ENCODE data around the gene ADRA2A. TPM values are rescaled to one million over a fixed set of nuclear protein-coding genes. Genes with fewer than 3 reads are reported as not detected.

ADRA2A gene
- total and polyA plus RNA-seq, 2 experiments from 2014 or later: 18.9 to 74.8 TPM

- no peak overlapping the region for H2AFZ ChIP-seq
- no peaks in the 10 kb centered on the region for H3K36me3 ChIP-seq (ENCODE audit: low read depth)
- H3K27ac ChIP-seq: no peak overlapping the region
- 68 to 78% methylated on average over 1 of the region's 1 CpG for WGBS, 2 experiments (ENCODE audit: low coverage in 1 of 2, low lambda C conversion rate in 2 of 2, missing lambda C conversion rate in 2 of 2)
- H3K9ac ChIP-seq: no peak overlapping the region
- H3K27me3 ChIP-seq (replicated peaks; ENCODE audit: insufficient read depth): no peaks in the 10 kb centered on the region
- no peak for DNase-seq
- in situ Hi-C loops (cut with MboI): no loop called here
- no peak overlapping the region for H3K4me3 ChIP-seq
- H3K9me3 ChIP-seq (ENCODE audit: low read depth): no peaks in the 10 kb centered on the region
- TF ChIP-seq EZH2phosphoT487 (IDR thresholded peaks at IDR 0.05; ENCODE audit: insufficient read depth, low read depth): no peak
- no peak for TF ChIP-seq EZH2 (IDR thresholded peaks at IDR 0.05; ENCODE audit: insufficient read depth, poor library complexity, severe bottlenecking)
- no peaks in the 10 kb centered on the region for H3F3A ChIP-seq (ENCODE audit: insufficient read depth)
- no peaks in the 10 kb centered on the region for H4K20me1 ChIP-seq (ENCODE audit: insufficient read depth)
- H3K9me2 ChIP-seq (ENCODE audit: insufficient read depth): no peaks in the 10 kb centered on the region
- peaks cover 13% of the 10 kb centered on the region; the same call in 1 of the 2 replicates for H3K4me1 ChIP-seq (ENCODE audit: insufficient read depth)
- no peak overlapping the region for H3K4me2 ChIP-seq (ENCODE audit: unreplicated experiment)
- H3K79me2 ChIP-seq (ENCODE audit: insufficient read depth): no peaks in the 10 kb centered on the region
These were observed 35.5 kb downstream of the ADRA2A start for GRCh38 chr10:111112333-111112732.

GRCh38 chr10:111113238-111113960 lies 36.6 kb downstream of the ADRA2A start:
- in situ Hi-C loops (cut with MboI): no loop called here
- Histone ChIP-seq H3K9ac (no peak overlapping the region), H3K27ac (no peak overlapping the region), H3F3A (ENCODE audit: insufficient read depth) (no peaks in the 10 kb centered on the region), H2AFZ (no peak overlapping the region), H3K9me2 (ENCODE audit: insufficient read depth) (no peaks in the 10 kb centered on the region), H3K36me3 (ENCODE audit: low read depth) (no peaks in the 10 kb centered on the region), H3K4me1 (ENCODE audit: insufficient read depth) (peaks cover 17% of the 10 kb centered on the region), H4K20me1 (ENCODE audit: insufficient read depth) (no peaks in the 10 kb centered on the region), H3K27me3 (replicated peaks; ENCODE audit: insufficient read depth) (no peaks in the 10 kb centered on the region), H3K79me2 (ENCODE audit: insufficient read depth) (no peaks in the 10 kb centered on the region), H3K9me3 (ENCODE audit: low read depth) (no peaks in the 10 kb centered on the region), H3K4me3 (no peak overlapping the region), H3K4me2 (ENCODE audit: unreplicated experiment) (no peak overlapping the region)
- TF ChIP-seq EZH2phosphoT487 (IDR thresholded peaks at IDR 0.05; ENCODE audit: insufficient read depth, low read depth) (no peak), EZH2 (IDR thresholded peaks at IDR 0.05; ENCODE audit: insufficient read depth, poor library complexity, severe bottlenecking) (no peak)
- DNase-seq: no peak
- 79% methylated on average over 8 of the region's 8 CpGs for WGBS, 2 experiments (ENCODE audit: low coverage in 1 of 2, low lambda C conversion rate in 2 of 2, missing lambda C conversion rate in 2 of 2)

DNA sequence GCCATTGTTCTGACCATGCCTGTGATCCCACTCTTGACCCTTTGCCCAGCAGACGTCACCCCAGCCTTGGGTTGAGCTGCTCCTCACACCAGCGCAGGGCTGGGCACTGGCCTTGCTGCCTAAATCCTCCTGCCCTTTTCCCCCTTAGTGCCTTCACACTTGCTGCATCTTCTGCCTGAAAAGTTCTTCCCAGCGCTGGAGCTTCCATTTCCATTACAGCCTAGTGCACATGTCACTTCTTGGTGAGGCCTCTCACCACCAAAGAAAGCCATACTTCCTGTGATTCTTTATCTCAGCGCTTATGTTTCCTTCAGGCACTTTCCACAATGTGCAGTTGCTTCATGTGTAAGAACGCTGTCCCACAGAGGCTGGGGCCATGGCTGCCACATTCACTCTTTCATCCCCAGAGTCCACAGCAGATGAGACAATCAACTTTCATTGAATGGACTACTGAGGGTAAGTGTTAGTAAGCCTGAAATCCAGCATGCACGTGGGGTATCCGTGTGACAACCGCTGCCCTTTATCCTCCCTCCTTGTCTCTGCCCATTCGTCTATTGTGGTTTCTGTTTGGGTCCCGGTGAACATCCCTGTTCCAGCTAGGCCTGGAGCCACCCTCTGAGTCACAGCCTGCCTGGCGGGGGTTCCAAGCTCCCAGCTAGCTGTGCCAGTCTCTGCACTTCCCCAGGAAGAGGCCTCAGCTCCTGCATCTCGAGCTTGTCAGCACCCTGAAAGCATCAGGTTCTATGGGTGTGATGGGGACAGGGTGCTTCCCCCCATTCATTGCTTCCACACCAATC lies 37.3 kb downstream of the ADRA2A start:
- Histone ChIP-seq H3K9ac (peak overlapping the region; percentile 28; the same call in 1 of the 2 replicates), H3F3A (ENCODE audit: insufficient read depth) (no peaks in the 10 kb centered on the region), H3K4me2 (ENCODE audit: unreplicated experiment) (peak overlapping the region; percentile 5), H3K4me1 (ENCODE audit: insufficient read depth) (peaks cover 17% of the 10 kb centered on the region), H2AFZ (peak overlapping the region; percentile 70), H3K79me2 (ENCODE audit: insufficient read depth) (no peaks in the 10 kb centered on the region), H4K20me1 (ENCODE audit: insufficient read depth) (no peaks in the 10 kb centered on the region), H3K9me3 (ENCODE audit: low read depth) (no peaks in the 10 kb centered on the region), H3K36me3 (ENCODE audit: low read depth) (no peaks in the 10 kb centered on the region), H3K27me3 (replicated peaks; ENCODE audit: insufficient read depth) (no peaks in the 10 kb centered on the region), H3K27ac (peak overlapping the region; percentile 56), H3K4me3 (0 out of 2 replicates have a peak overlapping the region, but pooled peaks have one; percentile 3), H3K9me2 (ENCODE audit: insufficient read depth) (no peaks in the 10 kb centered on the region)
- in situ Hi-C loops (cut with MboI): no loop called here
- no peak for TF ChIP-seq EZH2phosphoT487 (IDR thresholded peaks at IDR 0.05; ENCODE audit: insufficient read depth, low read depth)
- no peak for TF ChIP-seq EZH2 (IDR thresholded peaks at IDR 0.05; ENCODE audit: insufficient read depth, poor library complexity, severe bottlenecking)
- WGBS, 2 experiments (ENCODE audit: low coverage in 1 of 2, low lambda C conversion rate in 2 of 2, missing lambda C conversion rate in 2 of 2): 31 to 34% methylated on average over 12 of the region's 12 CpGs
- peak; percentile 89 for DNase-seq

- Histone ChIP-seq H4K20me1 (ENCODE audit: insufficient read depth) (no peaks in the 10 kb centered on the region), H3K4me2 (ENCODE audit: unreplicated experiment) (peak overlapping the region; percentile 5), H3K9me2 (ENCODE audit: insufficient read depth) (no peaks in the 10 kb centered on the region), H3K4me3 (no peak overlapping the region), H2AFZ (peak overlapping the region; percentile 70; the same call in 1 of the 2 replicates), H3K27me3 (replicated peaks; ENCODE audit: insufficient read depth) (no peaks in the 10 kb centered on the region), H3K79me2 (ENCODE audit: insufficient read depth) (no peaks in the 10 kb centered on the region), H3K36me3 (ENCODE audit: low read depth) (no peaks in the 10 kb centered on the region), H3K9me3 (ENCODE audit: low read depth) (no peaks in the 10 kb centered on the region), H3K27ac (no peak overlapping the region), H3F3A (ENCODE audit: insufficient read depth) (no peaks in the 10 kb centered on the region), H3K9ac (no peak overlapping the region), H3K4me1 (ENCODE audit: insufficient read depth) (peaks cover 17% of the 10 kb centered on the region)
- no peak for TF ChIP-seq EZH2 (IDR thresholded peaks at IDR 0.05; ENCODE audit: insufficient read depth, poor library complexity, severe bottlenecking)
- TF ChIP-seq EZH2phosphoT487 (IDR thresholded peaks at IDR 0.05; ENCODE audit: insufficient read depth, low read depth): no peak
- WGBS, 2 experiments (ENCODE audit: low coverage in 1 of 2, low lambda C conversion rate in 2 of 2, missing lambda C conversion rate in 2 of 2): 91 to 93% methylated on average over 12 of the region's 12 CpGs
- in situ Hi-C loops (cut with MboI): no loop called here
- DNase-seq: no peak
These were observed 38.1 kb downstream of the ADRA2A start for GRCh38 chr10:111114758-111115500.
